Keratinocyte (primary cell): Measurements from ENCODE around the gene ZC3H8. TPM values are rescaled to one million over a fixed set of nuclear protein-coding genes. Genes with fewer than 3 reads are reported as not detected.
A peak's percentile ranks its signal among the peaks of the same experiment; 100 is the strongest.

Experiments
- DNase-seq: peaks from one replicate; pipeline ENCODE4 v3.0.0-alpha.2; 2011; ENCODE audit warnings: low read depth, missing footprints, low spot score
- FAIRE-seq: peaks from 2 replicates; lab custom pipeline; 2011; peaks lifted over from hg19 to GRCh38; lab: Jason Lieb, UNC
- H2AFZ ChIP-seq: 2 replicates; pipeline ENCODE4 v1.6.0; 2012; ENCODE audit warnings: low read length, control low read depth, inconsistent platforms; ENCODE audit not compliant: control insufficient read depth
- H3K27ac ChIP-seq: 2 replicates; pipeline ENCODE4 v1.5.1; 2011; ENCODE audit warnings: low read length; ENCODE audit not compliant: control insufficient read depth, insufficient read depth
- H3K27me3 ChIP-seq: 3 replicates; pipeline ENCODE4 v1.6.0; 2011; ENCODE audit warnings: low read length; ENCODE audit not compliant: control insufficient read depth, insufficient read depth; ENCODE audit errors: extremely low read depth
- H3K36me3 ChIP-seq, 2 experiments: 2 replicates in 1 of 2; 3 replicates in 1 of 2; pipeline ENCODE4 v1.5.1; 2011; ENCODE audit warnings: low read length in 2 of 2, mild to moderate bottlenecking in 1 of 2; ENCODE audit not compliant: control insufficient read depth in 2 of 2, insufficient read depth in 2 of 2; ENCODE audit errors: extremely low read depth in 1 of 2
- H3K4me1 ChIP-seq: 3 replicates; pipeline ENCODE4 v1.5.1; 2011; ENCODE audit warnings: low read length; ENCODE audit not compliant: control insufficient read depth, insufficient read depth; ENCODE audit errors: extremely low read depth
- H3K4me2 ChIP-seq: 3 replicates; pipeline ENCODE4 v1.6.0; 2011; ENCODE audit warnings: low read depth, low read length; ENCODE audit not compliant: control insufficient read depth, insufficient read depth; ENCODE audit errors: extremely low read depth
- H3K4me3 ChIP-seq, 3 experiments: fragments of 200-600 bp in 1 of 3; sonication (generic) in 1 of 3; 2 replicates in 2 of 3; 3 replicates in 1 of 3; pipeline ENCODE4 v1.5.1; 2011 to 2016; ENCODE audit warnings: low read length in 3 of 3, mild to moderate bottlenecking in 3 of 3, control low read depth in 2 of 3, inconsistent platforms in 1 of 3, low read depth in 1 of 3, mixed read lengths in 1 of 3, mixed run types in 1 of 3, moderate library complexity in 1 of 3; ENCODE audit not compliant: control insufficient read depth in 2 of 3, insufficient read depth in 2 of 3; ENCODE audit errors: extremely low read depth in 1 of 3
- H3K79me2 ChIP-seq: 2 replicates; pipeline ENCODE4 v1.6.0; 2012; ENCODE audit warnings: low read length; ENCODE audit not compliant: control insufficient read depth, insufficient read depth
- H3K9ac ChIP-seq: 3 replicates; pipeline ENCODE4 v1.6.0; 2011; ENCODE audit warnings: low read length; ENCODE audit not compliant: control insufficient read depth, insufficient read depth; ENCODE audit errors: extremely low read depth
- H3K9me1 ChIP-seq: 3 replicates; pipeline ENCODE4 v1.6.0; 2011; ENCODE audit warnings: low read length; ENCODE audit not compliant: control insufficient read depth, insufficient read depth; ENCODE audit errors: extremely low read depth
- H3K9me3 ChIP-seq: 2 replicates; pipeline ENCODE4 v1.5.1; 2012; ENCODE audit warnings: low read depth, low read length; ENCODE audit not compliant: control insufficient read depth
- H4K20me1 ChIP-seq: 3 replicates; pipeline ENCODE4 v1.6.0; 2011; ENCODE audit warnings: low read length; ENCODE audit not compliant: control insufficient read depth, insufficient read depth; ENCODE audit errors: extremely low read depth
- CTCF ChIP-seq, 3 experiments: IDR thresholded peaks in 1 of 3; conservative IDR thresholded peaks in 1 of 3; optimal IDR thresholded peaks in 1 of 3; 2 replicates in 2 of 3; 3 replicates in 1 of 3; pipeline versions ENCODE3 to v1.5.1; 2011; ENCODE audit warnings: low read length in 3 of 3, mild to moderate bottlenecking in 3 of 3, moderate library complexity in 2 of 3, control low read depth in 1 of 3, inconsistent platforms in 1 of 3; ENCODE audit not compliant: insufficient read depth in 2 of 3; ENCODE audit errors: extremely low read depth in 1 of 3
- EZH2 ChIP-seq: IDR thresholded peaks from one replicate; pipeline ENCODE4 v1.6.1; 2012; ENCODE audit warnings: inconsistent platforms, mild to moderate bottlenecking, low read length, moderate library complexity
- dilution Hi-C: fragments of 300-500 bp; cut with MboI; formaldehyde crosslinking; loops from one replicate; pipeline ENCODE4 v1.7.0; 2020; ENCODE audit warnings: low sequenced_read_pairs; ENCODE audit not compliant: extremely low pct_ligation_motif_present
- polyA plus RNA-seq, 5 experiments: library from polyadenylated mRNA; depleted of rRNA in 3 of 5; stranded (reverse) in 3 of 5; stranded (forward) in 1 of 5; unstranded in 1 of 5; fragments of >200 nt; gene quantifications; 1 replicate in 1 of 5; 2 replicates in 3 of 5; 3 replicates in 1 of 5; pipeline versions ENCODE4 v1.2.1 to v1.2.3, GENCODE V29; 2011 to 2012; ENCODE audit warnings: missing spikeins in 2 of 5, low read depth in 1 of 5, low replicate concordance in 1 of 5

The ZC3H8 gene
- polyA plus RNA-seq, 1 donor (not counting 4 experiments of a cell fraction or from before 2014, with no cell fraction given), result 11.4 TPM

GRCh38 chr2:112189001-112189556 is 65.8 kb downstream of the ZC3H8 start:
- TF ChIP-seq CTCF (optimal IDR thresholded peaks at IDR 0.05 in 1 of 3, IDR thresholded peaks at IDR 0.05 in 1 of 3, conservative IDR thresholded peaks at IDR 0.05 in 1 of 3; ENCODE audit: extremely low read depth in 1 of 3, insufficient read depth in 2 of 3, low read length in 3 of 3), result no peak
- no peak for TF ChIP-seq EZH2
- DNase-seq, result no peak

GRCh38 chr2:112187805-112188596 is 66.8 kb downstream of the ZC3H8 start:
- peak overlapping the region; percentile 60 for H2AFZ ChIP-seq
- H3K9ac ChIP-seq, result no peak overlapping the region
- DNase-seq (no peak), FAIRE-seq (no peak)
- H3K9me1 ChIP-seq, result no peaks in the 10 kb centered on the region
- TF ChIP-seq CTCF (optimal IDR thresholded peaks at IDR 0.05 in 1 of 3, IDR thresholded peaks at IDR 0.05 in 1 of 3, conservative IDR thresholded peaks at IDR 0.05 in 1 of 3; ENCODE audit: extremely low read depth in 1 of 3, insufficient read depth in 2 of 3, low read length in 3 of 3) (no peak), EZH2 (no peak)
- H4K20me1 ChIP-seq, result no peaks in the 10 kb centered on the region
- no peaks in the 10 kb centered on the region for H3K36me3 ChIP-seq
- no peak overlapping the region for H3K4me2 ChIP-seq
- H3K4me1 ChIP-seq, result peaks cover 8% of the 10 kb centered on the region
- no peaks in the 10 kb centered on the region for H3K79me2 ChIP-seq
- no peak overlapping the region for H3K4me3 ChIP-seq
- dilution Hi-C loops, result no loop called here
- no peak overlapping the region for H3K27ac ChIP-seq
- no peaks in the 10 kb centered on the region for H3K27me3 ChIP-seq
- no peaks in the 10 kb centered on the region for H3K9me3 ChIP-seq

More at GRCh38 chr2:112189001-112189556, 65.8 kb downstream of the ZC3H8 start:
- H3K4me1 ChIP-seq, result peaks cover 8% of the 10 kb centered on the region
- H3K36me3 ChIP-seq, result no peaks in the 10 kb centered on the region
- dilution Hi-C loops, result no loop called here
- no peak overlapping the region for H3K9ac ChIP-seq
- no peak overlapping the region for H3K4me3 ChIP-seq
- no peak overlapping the region for H3K27ac ChIP-seq
- no peak overlapping the region for H3K4me2 ChIP-seq
- H4K20me1 ChIP-seq, result no peaks in the 10 kb centered on the region
- H2AFZ ChIP-seq, result no peak overlapping the region
- no peaks in the 10 kb centered on the region for H3K79me2 ChIP-seq
- no peaks in the 10 kb centered on the region for H3K9me3 ChIP-seq
- no peaks in the 10 kb centered on the region for H3K27me3 ChIP-seq
- no peaks in the 10 kb centered on the region for H3K9me1 ChIP-seq
- no peak for FAIRE-seq
